K562 (cell line): ENCODE measurements around the gene ATP2A3. TPM values are rescaled to one million over a fixed set of nuclear protein-coding genes. Genes with fewer than 3 reads are reported as not detected.

ENCODE experiments used
- MED1 ChIP-seq: sonication (generic); formaldehyde crosslinking; IDR thresholded peaks from 2 replicates; pipeline ENCODE4 v1.8.1; 2023; ENCODE audit warnings: missing genetic modification reagents, borderline replicate concordance
- MTF1 ChIP-seq: fragments of 250-450 bp; sonication (Bioruptor Pico); IDR thresholded peaks from 2 replicates; pipeline ENCODE4 v1.9.0; 2021; ENCODE audit warnings: moderate library complexity, mild to moderate bottlenecking, inconsistent platforms, borderline replicate concordance
- PCBP1 ChIP-seq: fragments of 200-400 bp; formaldehyde crosslinking; IDR thresholded peaks from 2 replicates; pipeline ENCODE4 v1.6.1; 2018; ENCODE audit warnings: mild to moderate bottlenecking, low read depth, low read length; ENCODE audit not compliant: poor library complexity, severe bottlenecking
- RBM14 ChIP-seq: fragments of 200-400 bp; formaldehyde crosslinking; IDR thresholded peaks from 2 replicates; pipeline ENCODE4 v1.6.1; 2018; ENCODE audit warnings: low read depth, mild to moderate bottlenecking, low read length, moderate library complexity, borderline replicate concordance; ENCODE audit not compliant: insufficient read depth
- SRSF7 ChIP-seq: fragments of 200-400 bp; formaldehyde crosslinking; optimal IDR thresholded peaks from 2 replicates; pipeline ENCODE3; 2017; ENCODE audit warnings: mild to moderate bottlenecking, low read depth, low read length
- STAT5A ChIP-seq: IDR thresholded peaks from 2 replicates; pipeline ENCODE4 v1.6.1; 2012; ENCODE audit warnings: low read length, inconsistent platforms, borderline replicate concordance
- ZEB2 ChIP-seq: fragments of 450-650 bp; IDR thresholded peaks from 2 replicates; pipeline ENCODE4 v1.6.1; 2016
- ZFP1 ChIP-seq: fragments of 450-650 bp; formaldehyde crosslinking; IDR thresholded peaks from 2 replicates; pipeline ENCODE4 v1.4.0; 2020; ENCODE audit warnings: mild to moderate bottlenecking, mixed read lengths
- ZNF274 ChIP-seq: IDR thresholded peaks from 2 replicates; pipeline ENCODE4 v1.6.1; 2011; ENCODE audit warnings: low read depth, mild to moderate bottlenecking, low read length, moderate library complexity, borderline replicate concordance
- polyA plus RNA-seq, 8 experiments: library from polyadenylated mRNA; depleted of rRNA in 4 of 8; stranded (reverse) in 5 of 8; unstranded in 3 of 8; fragments of >200 nt; fragmentation: Nextera tagmentation in 2 of 8; fragmentation: Illumina TruSeq in 1 of 8; extraction: Ambion mirVana in 2 of 8; extraction: Trizol in 1 of 8; gene quantifications; 2 replicates each; pipeline versions ENCODE4 v1.2.1 to v1.2.3, GENCODE V29; 2011 to 2014; ENCODE audit warnings: inconsistent platforms in 1 of 8, missing spikeins in 1 of 8
- total RNA-seq, 7 experiments: library from RNA; depleted of rRNA in 6 of 7; stranded (reverse); fragments of >200 nt in 6 of 7; fragmentation: Illumina TruSeq in 2 of 7; extraction: Trizol in 2 of 7; gene quantifications; 2 replicates each; pipeline versions ENCODE4 v1.2.1 to v1.2.3, GENCODE V29; 2011 to 2021; ENCODE audit warnings: low replicate concordance in 1 of 7
- TF ChIP-seq, protein P1 (sequence below): fragments of 200-600 bp; sonication (generic); IDR thresholded peaks from one replicate; pipeline ENCODE4 v1.6.1; 2012; ENCODE audit warnings: mild to moderate bottlenecking, low read depth, low read length, inconsistent platforms

ATP2A3 gene
- total and polyA plus RNA-seq, 9 of the 15 experiments (the other 6 are each of a cell fraction or from before 2014, with no cell fraction given): 0.65 to 103 (median 31.3) TPM

DNA sequence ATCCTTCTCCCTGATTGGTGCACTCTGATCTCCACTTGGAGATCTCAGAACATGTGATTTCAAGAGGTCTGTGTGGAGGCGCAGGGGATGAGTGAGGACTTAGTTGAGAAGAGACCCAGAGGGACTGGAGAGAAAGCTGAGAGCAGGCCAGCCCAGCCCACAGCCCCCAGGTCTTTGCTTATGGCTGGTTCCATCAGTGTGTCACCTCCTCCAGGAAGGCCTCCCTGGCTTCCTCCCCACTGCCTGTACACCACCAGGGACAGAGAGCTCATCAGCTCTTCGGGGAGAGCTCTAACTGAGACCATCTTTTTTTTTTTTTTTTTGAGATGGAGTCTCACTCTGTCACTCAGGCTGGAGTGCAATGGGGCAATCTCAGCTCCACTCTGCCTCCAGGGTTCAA is 51.4 kb downstream of the ATP2A3 start (continued):
- TF ChIP-seq, protein P1, sequence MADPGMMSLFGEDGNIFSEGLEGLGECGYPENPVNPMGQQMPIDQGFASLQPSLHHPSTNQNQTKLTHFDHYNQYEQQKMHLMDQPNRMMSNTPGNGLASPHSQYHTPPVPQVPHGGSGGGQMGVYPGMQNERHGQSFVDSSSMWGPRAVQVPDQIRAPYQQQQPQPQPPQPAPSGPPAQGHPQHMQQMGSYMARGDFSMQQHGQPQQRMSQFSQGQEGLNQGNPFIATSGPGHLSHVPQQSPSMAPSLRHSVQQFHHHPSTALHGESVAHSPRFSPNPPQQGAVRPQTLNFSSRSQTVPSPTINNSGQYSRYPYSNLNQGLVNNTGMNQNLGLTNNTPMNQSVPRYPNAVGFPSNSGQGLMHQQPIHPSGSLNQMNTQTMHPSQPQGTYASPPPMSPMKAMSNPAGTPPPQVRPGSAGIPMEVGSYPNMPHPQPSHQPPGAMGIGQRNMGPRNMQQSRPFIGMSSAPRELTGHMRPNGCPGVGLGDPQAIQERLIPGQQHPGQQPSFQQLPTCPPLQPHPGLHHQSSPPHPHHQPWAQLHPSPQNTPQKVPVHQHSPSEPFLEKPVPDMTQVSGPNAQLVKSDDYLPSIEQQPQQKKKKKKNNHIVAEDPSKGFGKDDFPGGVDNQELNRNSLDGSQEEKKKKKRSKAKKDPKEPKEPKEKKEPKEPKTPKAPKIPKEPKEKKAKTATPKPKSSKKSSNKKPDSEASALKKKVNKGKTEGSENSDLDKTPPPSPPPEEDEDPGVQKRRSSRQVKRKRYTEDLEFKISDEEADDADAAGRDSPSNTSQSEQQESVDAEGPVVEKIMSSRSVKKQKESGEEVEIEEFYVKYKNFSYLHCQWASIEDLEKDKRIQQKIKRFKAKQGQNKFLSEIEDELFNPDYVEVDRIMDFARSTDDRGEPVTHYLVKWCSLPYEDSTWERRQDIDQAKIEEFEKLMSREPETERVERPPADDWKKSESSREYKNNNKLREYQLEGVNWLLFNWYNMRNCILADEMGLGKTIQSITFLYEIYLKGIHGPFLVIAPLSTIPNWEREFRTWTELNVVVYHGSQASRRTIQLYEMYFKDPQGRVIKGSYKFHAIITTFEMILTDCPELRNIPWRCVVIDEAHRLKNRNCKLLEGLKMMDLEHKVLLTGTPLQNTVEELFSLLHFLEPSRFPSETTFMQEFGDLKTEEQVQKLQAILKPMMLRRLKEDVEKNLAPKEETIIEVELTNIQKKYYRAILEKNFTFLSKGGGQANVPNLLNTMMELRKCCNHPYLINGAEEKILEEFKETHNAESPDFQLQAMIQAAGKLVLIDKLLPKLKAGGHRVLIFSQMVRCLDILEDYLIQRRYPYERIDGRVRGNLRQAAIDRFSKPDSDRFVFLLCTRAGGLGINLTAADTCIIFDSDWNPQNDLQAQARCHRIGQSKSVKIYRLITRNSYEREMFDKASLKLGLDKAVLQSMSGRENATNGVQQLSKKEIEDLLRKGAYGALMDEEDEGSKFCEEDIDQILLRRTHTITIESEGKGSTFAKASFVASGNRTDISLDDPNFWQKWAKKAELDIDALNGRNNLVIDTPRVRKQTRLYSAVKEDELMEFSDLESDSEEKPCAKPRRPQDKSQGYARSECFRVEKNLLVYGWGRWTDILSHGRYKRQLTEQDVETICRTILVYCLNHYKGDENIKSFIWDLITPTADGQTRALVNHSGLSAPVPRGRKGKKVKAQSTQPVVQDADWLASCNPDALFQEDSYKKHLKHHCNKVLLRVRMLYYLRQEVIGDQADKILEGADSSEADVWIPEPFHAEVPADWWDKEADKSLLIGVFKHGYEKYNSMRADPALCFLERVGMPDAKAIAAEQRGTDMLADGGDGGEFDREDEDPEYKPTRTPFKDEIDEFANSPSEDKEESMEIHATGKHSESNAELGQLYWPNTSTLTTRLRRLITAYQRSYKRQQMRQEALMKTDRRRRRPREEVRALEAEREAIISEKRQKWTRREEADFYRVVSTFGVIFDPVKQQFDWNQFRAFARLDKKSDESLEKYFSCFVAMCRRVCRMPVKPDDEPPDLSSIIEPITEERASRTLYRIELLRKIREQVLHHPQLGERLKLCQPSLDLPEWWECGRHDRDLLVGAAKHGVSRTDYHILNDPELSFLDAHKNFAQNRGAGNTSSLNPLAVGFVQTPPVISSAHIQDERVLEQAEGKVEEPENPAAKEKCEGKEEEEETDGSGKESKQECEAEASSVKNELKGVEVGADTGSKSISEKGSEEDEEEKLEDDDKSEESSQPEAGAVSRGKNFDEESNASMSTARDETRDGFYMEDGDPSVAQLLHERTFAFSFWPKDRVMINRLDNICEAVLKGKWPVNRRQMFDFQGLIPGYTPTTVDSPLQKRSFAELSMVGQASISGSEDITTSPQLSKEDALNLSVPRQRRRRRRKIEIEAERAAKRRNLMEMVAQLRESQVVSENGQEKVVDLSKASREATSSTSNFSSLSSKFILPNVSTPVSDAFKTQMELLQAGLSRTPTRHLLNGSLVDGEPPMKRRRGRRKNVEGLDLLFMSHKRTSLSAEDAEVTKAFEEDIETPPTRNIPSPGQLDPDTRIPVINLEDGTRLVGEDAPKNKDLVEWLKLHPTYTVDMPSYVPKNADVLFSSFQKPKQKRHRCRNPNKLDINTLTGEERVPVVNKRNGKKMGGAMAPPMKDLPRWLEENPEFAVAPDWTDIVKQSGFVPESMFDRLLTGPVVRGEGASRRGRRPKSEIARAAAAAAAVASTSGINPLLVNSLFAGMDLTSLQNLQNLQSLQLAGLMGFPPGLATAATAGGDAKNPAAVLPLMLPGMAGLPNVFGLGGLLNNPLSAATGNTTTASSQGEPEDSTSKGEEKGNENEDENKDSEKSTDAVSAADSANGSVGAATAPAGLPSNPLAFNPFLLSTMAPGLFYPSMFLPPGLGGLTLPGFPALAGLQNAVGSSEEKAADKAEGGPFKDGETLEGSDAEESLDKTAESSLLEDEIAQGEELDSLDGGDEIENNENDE: no peak
- TF ChIP-seq ZEB2 (no peak), MED1 (CRISPR knock-in tag) (no peak), ZFP1 (no peak), PCBP1 (no peak), SRSF7 (no peak), ZNF274 (no peak), RBM14 (no peak), STAT5A (no peak), MTF1 (CRISPR knock-in tag) (no peak)
- TF ChIP-seq, all 486 proteins: peak for 2
